CD14-positive monocyte (primary cell): ENCODE results near the gene RSF1. TPM values are rescaled to one million over a fixed set of nuclear protein-coding genes. Genes with fewer than 3 reads are reported as not detected.

ENCODE experiments used
- DNase-seq, 3 donors: peaks; one replicate each; pipeline ENCODE4 v3.0.0-alpha.2; 2011 to 2022
- H2AFZ ChIP-seq: 2 replicates; pipeline ENCODE4 v1.6.0; 2012; ENCODE audit warnings: mild to moderate bottlenecking, low read depth, low read length, inconsistent platforms; ENCODE audit not compliant: insufficient read depth, poor library complexity, severe bottlenecking
- H3K27ac ChIP-seq, 2 donors: 1 replicate in 1 of 2; 2 replicates in 1 of 2; pipeline ENCODE4 v1.5.1; 2012 to 2013; ENCODE audit warnings: low read length in 2 of 2, control low read depth in 1 of 2, inconsistent platforms in 1 of 2, low read depth in 1 of 2, mild to moderate bottlenecking in 1 of 2
- H3K27me3 ChIP-seq, 2 donors: one replicate each; pipeline versions ENCODE4 v1.6.0 to v1.6.1; 2011 to 2013; ENCODE audit warnings: low read length in 2 of 2; ENCODE audit not compliant: control insufficient read depth in 2 of 2, insufficient read depth in 2 of 2
- H3K36me3 ChIP-seq, 2 donors: replicated peaks in 1 of 2; 1 replicate in 1 of 2; 2 replicates in 1 of 2; pipeline versions ENCODE4 v1.5.1 to v1.6.1; 2012 to 2013; ENCODE audit warnings: low read length in 2 of 2, control low read depth in 1 of 2, inconsistent platforms in 1 of 2, mild to moderate bottlenecking in 1 of 2; ENCODE audit not compliant: insufficient read depth in 2 of 2, control insufficient read depth in 1 of 2
- H3K4me1 ChIP-seq, 2 donors: 1 replicate in 1 of 2; 2 replicates in 1 of 2; pipeline versions ENCODE4 v1.5.1 to v1.6.1; 2012 to 2013; ENCODE audit warnings: low read length in 2 of 2, control low read depth in 1 of 2, inconsistent platforms in 1 of 2, mild to moderate bottlenecking in 1 of 2, moderate library complexity in 1 of 2; ENCODE audit not compliant: insufficient read depth in 2 of 2, control insufficient read depth in 1 of 2
- H3K4me2 ChIP-seq: replicated peaks from 2 replicates; pipeline ENCODE3; 2012; ENCODE audit warnings: low read length, moderate library complexity, mild to moderate bottlenecking; ENCODE audit not compliant: poor library complexity, severe bottlenecking; ENCODE audit errors: extremely low read depth
- H3K4me3 ChIP-seq, 3 experiments: fragments of 200-600 bp in 1 of 3; sonication (generic) in 1 of 3; replicated peaks in 1 of 3; 1 replicate in 2 of 3; 2 replicates in 1 of 3; pipeline ENCODE4 v1.5.1; 2011 to 2013; ENCODE audit warnings: low read length in 3 of 3, mild to moderate bottlenecking in 3 of 3, control low read depth in 2 of 3, low read depth in 2 of 3, inconsistent platforms in 1 of 3, moderate library complexity in 1 of 3
- H3K79me2 ChIP-seq: 2 replicates; pipeline ENCODE4 v1.6.0; 2012; ENCODE audit warnings: mild to moderate bottlenecking, control low read depth, inconsistent platforms, low read length, moderate library complexity; ENCODE audit not compliant: insufficient read depth
- H3K9ac ChIP-seq: 2 replicates; pipeline ENCODE4 v1.6.0; 2017; ENCODE audit warnings: low read length, mild to moderate bottlenecking; ENCODE audit not compliant: insufficient read depth, poor library complexity, severe bottlenecking
- H3K9me3 ChIP-seq, 2 donors: replicated peaks in 1 of 2; 1 replicate in 1 of 2; 2 replicates in 1 of 2; pipeline versions ENCODE4 v1.5.1 to v1.6.1; 2012 to 2013; ENCODE audit warnings: low read length in 2 of 2, control low read depth in 1 of 2; ENCODE audit not compliant: control insufficient read depth in 1 of 2, insufficient read depth in 1 of 2
- H4K20me1 ChIP-seq: 2 replicates; pipeline ENCODE4 v1.6.0; 2012; ENCODE audit warnings: mild to moderate bottlenecking, low read length, control low read depth, moderate library complexity; ENCODE audit not compliant: insufficient read depth
- H3K27ac Mint-ChIP-seq, 7 donors: one replicate each; pipeline ENCODE4 v1.8.0; 2020; ENCODE audit warnings: mild to moderate bottlenecking in 7 of 7, mixed read lengths in 7 of 7, moderate library complexity in 6 of 7, inconsistent platforms in 2 of 7
- H3K27me3 Mint-ChIP-seq, 3 donors: one replicate each; pipeline ENCODE4 v1.8.0; 2021 to 2022; ENCODE audit warnings: low read depth in 3 of 3, mild to moderate bottlenecking in 3 of 3, mixed read lengths in 3 of 3, moderate library complexity in 3 of 3, inconsistent platforms in 1 of 3
- H3K36me3 Mint-ChIP-seq, 2 donors: one replicate each; pipeline ENCODE4 v1.8.0; 2020; ENCODE audit warnings: mixed read lengths in 2 of 2, inconsistent platforms in 1 of 2, mild to moderate bottlenecking in 1 of 2
- H3K4me1 Mint-ChIP-seq: one replicate; pipeline ENCODE4 v1.8.0; 2020; ENCODE audit warnings: mild to moderate bottlenecking, mixed read lengths
- H3K4me3 Mint-ChIP-seq, 2 donors: one replicate each; pipeline ENCODE4 v1.8.0; 2020; ENCODE audit warnings: mild to moderate bottlenecking in 2 of 2, mixed read lengths in 2 of 2, moderate library complexity in 1 of 2
- H3K9me3 Mint-ChIP-seq, 7 donors: one replicate each; pipeline ENCODE4 v1.8.0; 2020 to 2022; ENCODE audit warnings: mixed read lengths in 7 of 7, mild to moderate bottlenecking in 6 of 7, moderate library complexity in 6 of 7, inconsistent platforms in 2 of 7
- CTCF ChIP-seq: fragments of 200-600 bp; IDR thresholded peaks from one replicate; pipeline ENCODE4 v1.8.0; 2022; ENCODE audit warnings: antibody characterized with exemption, mild to moderate bottlenecking
- WGBS: methylation state at CpG from one replicate; pipeline ENCODE4 v1.1.5; 2013; ENCODE audit warnings: missing lambda C conversion rate; ENCODE audit not compliant: insufficient coverage; 5-methylcytosine and 5-hydroxymethylcytosine counted together
- intact Hi-C, 2 donors: fragments of 100-400 bp; cut with micrococcal nuclease; formaldehyde crosslinking; loops; one replicate each; pipeline versions ENCODE4 v1.15.0 to v1.15.1; 2023
- polyA plus RNA-seq, 3 donors: library from polyadenylated mRNA; depleted of rRNA in 1 of 3; unstranded in 2 of 3; stranded (reverse) in 1 of 3; fragments of 300-500 nt in 2 of 3; fragments of >200 nt in 1 of 3; fragmentation: Illumina TruSeq in 2 of 3; gene quantifications; 1 replicate in 2 of 3; 2 replicates in 1 of 3; pipeline ENCODE4 v1.2.3, GENCODE V29; 2012 to 2021

RSF1 gene
- polyA plus RNA-seq, 3 donors, result 8.3 to 14.8 (median 9.2) TPM

DNA sequence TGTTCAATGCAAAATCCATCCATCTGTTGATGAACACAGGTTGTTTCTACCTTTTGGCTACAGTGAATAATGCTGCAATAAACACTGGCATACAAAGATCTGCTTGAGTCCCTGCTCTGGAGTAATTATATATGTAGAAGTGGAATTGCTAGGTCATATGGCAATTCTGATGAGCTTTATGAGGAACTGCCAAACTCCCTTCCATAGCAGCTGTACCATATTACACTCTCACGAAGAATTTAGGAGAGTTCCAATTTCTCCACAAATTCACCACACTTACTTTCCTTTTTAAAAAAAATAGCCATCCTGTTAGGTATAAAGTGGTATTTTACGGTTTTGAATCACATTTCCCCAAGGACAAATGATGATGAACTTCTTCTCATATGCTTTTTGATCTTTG, 62.2 kb downstream of the RSF1 start:
- Mint-ChIP-seq H3K4me3 (no peak overlapping the region), H3K27me3 (no peaks in the 10 kb centered on the region), H3K4me1 (no peaks in the 10 kb centered on the region), H3K9me3 (peaks cover 0 to 3% (median 0%) of the 10 kb centered on the region in 7 donors), H3K27ac (no peak overlapping the region), H3K36me3 (peaks cover 52 to 71% of the 10 kb centered on the region in 2 donors)
- TF ChIP-seq CTCF, result no peak
- no CpG with 5 or more reads among the region's 2 CpGs for WGBS
- Histone ChIP-seq H3K79me2 (no peaks in the 10 kb centered on the region), H3K27me3 (no peaks in the 10 kb centered on the region), H3K4me2 (no peak overlapping the region), H3K9me3 (no peaks in the 10 kb centered on the region), H3K27ac (no peak overlapping the region), H3K36me3 (peaks cover 34 to 93% of the 10 kb centered on the region in 2 donors), H2AFZ (no peak overlapping the region), H3K9ac (no peak overlapping the region), H3K4me3 (no peak overlapping the region), H4K20me1 (peaks cover 36% of the 10 kb centered on the region), H3K4me1 (no peaks in the 10 kb centered on the region)
- intact Hi-C loops, result no loop called here
- no peak for DNase-seq

DNA sequence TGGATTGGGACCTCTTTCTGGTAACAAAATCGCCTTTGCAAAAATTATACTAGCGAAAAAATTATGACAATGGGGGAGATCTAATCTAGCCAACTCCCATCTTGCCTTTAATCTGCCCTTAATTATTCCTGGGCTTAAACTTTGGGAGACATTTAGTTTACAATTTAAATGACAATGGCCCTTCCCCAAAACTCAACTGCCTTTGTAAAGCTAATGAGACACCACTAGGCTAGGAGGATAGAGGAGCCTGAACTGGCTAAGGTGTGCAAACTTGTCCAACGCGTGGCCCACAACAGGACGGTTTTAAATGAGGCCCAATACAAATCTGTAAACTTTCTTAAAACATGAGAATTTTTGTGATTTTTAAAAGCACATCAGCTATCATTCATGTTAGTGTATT, 67.3 kb downstream of the RSF1 start:
- Histone ChIP-seq H3K4me3 (no peak overlapping the region), H3K9ac (no peak overlapping the region), H3K9me3 (no peaks in the 10 kb centered on the region), H3K27me3 (no peaks in the 10 kb centered on the region), H4K20me1 (peaks cover 75% of the 10 kb centered on the region), H3K36me3 (peaks cover 14 to 47% of the 10 kb centered on the region in 2 donors), H2AFZ (no peak overlapping the region), H3K79me2 (peaks cover 32% of the 10 kb centered on the region), H3K4me1 (no peaks in the 10 kb centered on the region), H3K27ac (no peak overlapping the region), H3K4me2 (no peak overlapping the region)
- peaks cover 0 to 2% (median 0%) of the 10 kb centered on the region in 7 donors for H3K9me3 Mint-ChIP-seq
- no peak for DNase-seq
- H3K36me3 Mint-ChIP-seq, result peaks cover 23 to 48% of the 10 kb centered on the region in 2 donors
- no peak for TF ChIP-seq CTCF
- no peak overlapping the region for H3K4me3 Mint-ChIP-seq
- H3K4me1 Mint-ChIP-seq, result no peaks in the 10 kb centered on the region
- intact Hi-C loops, result no loop called here
- no peak overlapping the region for H3K27ac Mint-ChIP-seq
- WGBS, result no CpG with 5 or more reads among the region's 5 CpGs
- H3K27me3 Mint-ChIP-seq, result no peaks in the 10 kb centered on the region
